GM12878 (cell line): ENCODE results near the gene AP1G2.

ENCODE experiments used
- CTCF ChIP-seq, 3 experiments: IDR thresholded peaks in 2 of 3; conservative IDR thresholded peaks in 1 of 3; 2 replicates each; pipeline ENCODE4 v1.5.1; 2011; ENCODE audit warnings: low read depth in 3 of 3, low read length in 3 of 3, mild to moderate bottlenecking in 3 of 3, control low read depth in 2 of 3, moderate library complexity in 2 of 3, inconsistent platforms in 1 of 3, mixed read lengths in 1 of 3; ENCODE audit not compliant: control insufficient read depth in 2 of 3, insufficient read depth in 1 of 3; ENCODE audit errors: extremely low read depth in 1 of 3
- EGR1 ChIP-seq, 2 experiments: IDR thresholded peaks; 1 replicate in 1 of 2; 2 replicates in 1 of 2; pipeline ENCODE4 v1.6.1; 2011 to 2012; ENCODE audit warnings: low read depth in 2 of 2, low read length in 2 of 2, borderline replicate concordance in 1 of 2, mild to moderate bottlenecking in 1 of 2, moderate library complexity in 1 of 2
- EP300 ChIP-seq, 2 experiments: fragments of 150-350 bp in 1 of 2; IDR thresholded peaks; 2 replicates each; pipeline ENCODE4 v1.6.1; 2011 to 2012; ENCODE audit warnings: low read depth in 2 of 2, low read length in 2 of 2, borderline replicate concordance in 1 of 2, improper control_type of control experiment in 1 of 2, inconsistent platforms in 1 of 2; ENCODE audit not compliant: control insufficient read depth in 1 of 2
- ESRRA ChIP-seq: IDR thresholded peaks from 2 replicates; pipeline ENCODE4 v1.6.1; 2012; ENCODE audit warnings: mild to moderate bottlenecking, low read length, improper control_type of control experiment
- JUNB ChIP-seq: IDR thresholded peaks from 2 replicates; pipeline ENCODE4 v1.6.1; 2016; ENCODE audit warnings: antibody characterized with exemption, mild to moderate bottlenecking
- POLR2A ChIP-seq: IDR thresholded peaks from 2 replicates; pipeline ENCODE4 v1.6.1; 2011; ENCODE audit warnings: low read depth, mild to moderate bottlenecking, low read length
- POLR2AphosphoS5 ChIP-seq: IDR thresholded peaks from 2 replicates; pipeline ENCODE4 v1.6.1; 2011; ENCODE audit warnings: mild to moderate bottlenecking, low read length, inconsistent platforms
- RAD51 ChIP-seq: fragments of 450-650 bp; IDR thresholded peaks from 2 replicates; pipeline ENCODE4 v1.6.1; 2016; ENCODE audit warnings: moderate library complexity, mild to moderate bottlenecking, inconsistent platforms
- SIN3A ChIP-seq: IDR thresholded peaks from 2 replicates; pipeline ENCODE4 v1.6.1; 2012; ENCODE audit warnings: low read depth, low read length, improper control_type of control experiment
- TAF1 ChIP-seq: IDR thresholded peaks from 2 replicates; pipeline ENCODE4 v1.6.1; 2011; ENCODE audit warnings: mild to moderate bottlenecking, low read depth, low read length, borderline replicate concordance
- ZNF384 ChIP-seq: IDR thresholded peaks from 2 replicates; pipeline ENCODE4 v1.6.1; 2012; ENCODE audit warnings: low read depth, mild to moderate bottlenecking, low read length, improper control_type of control experiment, borderline replicate concordance
- TF ChIP-seq, protein P1 (sequence below): fragments of 150-350 bp; IDR thresholded peaks from 2 replicates; pipeline ENCODE4 v1.6.1; 2016; ENCODE audit warnings: low read depth, low read length
- TF ChIP-seq, protein P2 (sequence below): IDR thresholded peaks from 2 replicates; pipeline ENCODE4 v1.6.1; 2012; ENCODE audit warnings: low read depth, low read length, improper control_type of control experiment

- no peak for TF ChIP-seq RAD51
- TF ChIP-seq EGR1 (IDR thresholded peaks at IDR 0.05; ENCODE audit: borderline replicate concordance in 1 of 2, low read depth in 2 of 2, low read length in 2 of 2), result no peak
- TF ChIP-seq POLR2A, result no peak
- TF ChIP-seq POLR2AphosphoS5, result no peak
- TF ChIP-seq EP300 (IDR thresholded peaks at IDR 0.05; ENCODE audit: borderline replicate concordance in 1 of 2, control insufficient read depth in 1 of 2, low read depth in 2 of 2, low read length in 2 of 2), result no peak
- TF ChIP-seq ZNF384, result no peak
- TF ChIP-seq, protein P1, sequence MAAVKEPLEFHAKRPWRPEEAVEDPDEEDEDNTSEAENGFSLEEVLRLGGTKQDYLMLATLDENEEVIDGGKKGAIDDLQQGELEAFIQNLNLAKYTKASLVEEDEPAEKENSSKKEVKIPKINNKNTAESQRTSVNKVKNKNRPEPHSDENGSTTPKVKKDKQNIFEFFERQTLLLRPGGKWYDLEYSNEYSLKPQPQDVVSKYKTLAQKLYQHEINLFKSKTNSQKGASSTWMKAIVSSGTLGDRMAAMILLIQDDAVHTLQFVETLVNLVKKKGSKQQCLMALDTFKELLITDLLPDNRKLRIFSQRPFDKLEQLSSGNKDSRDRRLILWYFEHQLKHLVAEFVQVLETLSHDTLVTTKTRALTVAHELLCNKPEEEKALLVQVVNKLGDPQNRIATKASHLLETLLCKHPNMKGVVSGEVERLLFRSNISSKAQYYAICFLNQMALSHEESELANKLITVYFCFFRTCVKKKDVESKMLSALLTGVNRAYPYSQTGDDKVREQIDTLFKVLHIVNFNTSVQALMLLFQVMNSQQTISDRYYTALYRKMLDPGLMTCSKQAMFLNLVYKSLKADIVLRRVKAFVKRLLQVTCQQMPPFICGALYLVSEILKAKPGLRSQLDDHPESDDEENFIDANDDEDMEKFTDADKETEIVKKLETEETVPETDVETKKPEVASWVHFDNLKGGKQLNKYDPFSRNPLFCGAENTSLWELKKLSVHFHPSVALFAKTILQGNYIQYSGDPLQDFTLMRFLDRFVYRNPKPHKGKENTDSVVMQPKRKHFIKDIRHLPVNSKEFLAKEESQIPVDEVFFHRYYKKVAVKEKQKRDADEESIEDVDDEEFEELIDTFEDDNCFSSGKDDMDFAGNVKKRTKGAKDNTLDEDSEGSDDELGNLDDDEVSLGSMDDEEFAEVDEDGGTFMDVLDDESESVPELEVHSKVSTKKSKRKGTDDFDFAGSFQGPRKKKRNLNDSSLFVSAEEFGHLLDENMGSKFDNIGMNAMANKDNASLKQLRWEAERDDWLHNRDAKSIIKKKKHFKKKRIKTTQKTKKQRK, result no peak
- TF ChIP-seq CTCF (IDR thresholded peaks at IDR 0.05 in 2 of 3, conservative IDR thresholded peaks at IDR 0.05 in 1 of 3; ENCODE audit: control insufficient read depth in 2 of 3, extremely low read depth in 1 of 3, insufficient read depth in 1 of 3, low read depth in 3 of 3, low read length in 3 of 3), result no peak
- TF ChIP-seq, protein P2, sequence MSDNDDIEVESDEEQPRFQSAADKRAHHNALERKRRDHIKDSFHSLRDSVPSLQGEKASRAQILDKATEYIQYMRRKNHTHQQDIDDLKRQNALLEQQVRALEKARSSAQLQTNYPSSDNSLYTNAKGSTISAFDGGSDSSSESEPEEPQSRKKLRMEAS, result no peak
- no peak for TF ChIP-seq JUNB
- no peak for TF ChIP-seq TAF1
- no peak for TF ChIP-seq SIN3A
- no peak for TF ChIP-seq ESRRA
Observed at GRCh38 chr14:23543403-23543802, 24.2 kb downstream of the AP1G2 start.
